HEK293 (cell line): ENCODE data around the gene SESN1.

ENCODE experiments used
- CTCF ChIA-PET: fragments of 350-600 bp; formaldehyde crosslinking; extraction: SDS; loops from one replicate; lab custom pipeline; 2021; ENCODE audit warnings: antibody characterized with exemption; lab: Yijun Ruan, JAX
- POLR2A ChIA-PET: fragments of 300-600 bp; formaldehyde crosslinking; extraction: SDS; loops from one replicate; lab custom pipeline; 2020; ENCODE audit warnings: antibody characterized with exemption, inconsistent platforms; lab: Yijun Ruan, JAX
- H3K27ac ChIP-seq: fragments of 200-500 bp; sonication (Bioruptor generic); 2 replicates; pipeline ENCODE4 v1.5.1; 2014; ENCODE audit warnings: low read depth, low read length, control low read depth, inconsistent platforms; ENCODE audit errors: extremely low read depth
- H3K36me3 ChIP-seq, 2 experiments: fragments of 200-500 bp in 1 of 2; sonication (Bioruptor generic) in 1 of 2; 1 replicate in 1 of 2; 2 replicates in 1 of 2; pipeline ENCODE4 v1.5.1; 2014 to 2017; ENCODE audit warnings: inconsistent platforms in 2 of 2, low read length in 2 of 2; ENCODE audit not compliant: control insufficient read depth in 2 of 2, insufficient read depth in 1 of 2
- H3K4me1 ChIP-seq: fragments of 200-500 bp; sonication (Bioruptor generic); 2 replicates; pipeline ENCODE4 v1.5.1; 2014; ENCODE audit warnings: mild to moderate bottlenecking, low read length, inconsistent platforms; ENCODE audit not compliant: control insufficient read depth, insufficient read depth
- H3K4me3 ChIP-seq: 2 replicates; pipeline ENCODE4 v1.5.1; 2011; ENCODE audit warnings: low read depth, mild to moderate bottlenecking, control low read depth, low read length, moderate library complexity
- H3K9me3 ChIP-seq: fragments of 200-500 bp; sonication (Bioruptor generic); 2 replicates; pipeline ENCODE4 v1.5.1; 2014; ENCODE audit warnings: low read depth, low read length, inconsistent platforms; ENCODE audit not compliant: control insufficient read depth, insufficient read depth
- FEZF1 ChIP-seq: fragments of 450-650 bp; formaldehyde crosslinking; IDR thresholded peaks from 2 replicates; pipeline ENCODE4 v1.5.1; 2016; ENCODE audit warnings: missing biosample characterization, missing genetic modification characterization
- HOXA7 ChIP-seq: sonication (generic); formaldehyde crosslinking; IDR thresholded peaks from 2 replicates; pipeline ENCODE4 v1.8.1; 2022; ENCODE audit warnings: missing genetic modification reagents, borderline replicate concordance
- KLF1 ChIP-seq: fragments of 450-650 bp; formaldehyde crosslinking; IDR thresholded peaks from 2 replicates; pipeline ENCODE4 v1.5.1; 2016; ENCODE audit warnings: missing biosample characterization, missing genetic modification characterization
- MZF1 ChIP-seq: fragments of 450-650 bp; formaldehyde crosslinking; IDR thresholded peaks from 2 replicates; pipeline ENCODE4 v1.5.1; 2017; ENCODE audit warnings: missing biosample characterization, missing genetic modification characterization, borderline replicate concordance
- PRDM1 ChIP-seq: fragments of 450-650 bp; formaldehyde crosslinking; IDR thresholded peaks from 2 replicates; pipeline ENCODE4; 2016; ENCODE audit warnings: missing biosample characterization, missing genetic modification characterization
- SP2 ChIP-seq: fragments of 450-650 bp; formaldehyde crosslinking; IDR thresholded peaks from 2 replicates; pipeline ENCODE4 v1.5.1; 2016; ENCODE audit warnings: missing biosample characterization, missing genetic modification characterization
- YY2 ChIP-seq: fragments of 450-650 bp; formaldehyde crosslinking; IDR thresholded peaks from 2 replicates; pipeline ENCODE4 v1.5.1; 2016; ENCODE audit warnings: missing biosample characterization, missing genetic modification characterization
- ZBTB17 ChIP-seq: fragments of 450-650 bp; formaldehyde crosslinking; IDR thresholded peaks from 2 replicates; pipeline ENCODE4 v1.5.1; 2016; ENCODE audit warnings: missing biosample characterization, missing genetic modification characterization
- ZBTB26 ChIP-seq: fragments of 450-650 bp; formaldehyde crosslinking; optimal IDR thresholded peaks from 2 replicates; pipeline ENCODE3; 2016; ENCODE audit warnings: missing biosample characterization, mild to moderate bottlenecking, missing genetic modification characterization
- ZNF121 ChIP-seq: fragments of 450-650 bp; formaldehyde crosslinking; IDR thresholded peaks from 2 replicates; pipeline ENCODE4 v1.5.1; 2016; ENCODE audit warnings: missing biosample characterization, missing genetic modification characterization
- ZNF169 ChIP-seq: fragments of 450-650 bp; formaldehyde crosslinking; IDR thresholded peaks from 2 replicates; pipeline ENCODE4 v1.5.1; 2016; ENCODE audit warnings: missing biosample characterization, missing genetic modification characterization
- ZNF175 ChIP-seq: fragments of 450-650 bp; formaldehyde crosslinking; IDR thresholded peaks from 2 replicates; pipeline ENCODE4 v1.5.1; 2016; ENCODE audit warnings: missing biosample characterization, missing genetic modification characterization
- ZNF214 ChIP-seq: fragments of 450-650 bp; formaldehyde crosslinking; IDR thresholded peaks from 2 replicates; pipeline ENCODE4 v1.5.1; 2017; ENCODE audit warnings: missing biosample characterization, mild to moderate bottlenecking, missing genetic modification characterization, borderline replicate concordance
- ZNF248 ChIP-seq: fragments of 450-650 bp; formaldehyde crosslinking; IDR thresholded peaks from 2 replicates; pipeline ENCODE4 v1.5.1; 2017; ENCODE audit warnings: missing biosample characterization, missing genetic modification characterization
- ZNF266 ChIP-seq: fragments of 450-650 bp; formaldehyde crosslinking; IDR thresholded peaks from 2 replicates; pipeline ENCODE4 v1.5.1; 2016; ENCODE audit warnings: missing biosample characterization, missing genetic modification characterization, low read depth
- ZNF292 ChIP-seq: fragments of 450-650 bp; formaldehyde crosslinking; IDR thresholded peaks from 2 replicates; pipeline ENCODE4 v1.5.1; 2016; ENCODE audit warnings: low read depth, missing biosample characterization, missing genetic modification characterization, borderline replicate concordance
- ZNF324 ChIP-seq: fragments of 450-650 bp; formaldehyde crosslinking; IDR thresholded peaks from 2 replicates; pipeline ENCODE4 v1.5.1; 2016; ENCODE audit warnings: missing biosample characterization, missing genetic modification characterization
- ZNF426 ChIP-seq: fragments of 450-650 bp; formaldehyde crosslinking; IDR thresholded peaks from 2 replicates; pipeline ENCODE4 v1.5.1; 2017; ENCODE audit warnings: missing biosample characterization, missing genetic modification characterization, mild to moderate bottlenecking, inconsistent platforms, moderate library complexity
- ZNF433 ChIP-seq: fragments of 450-650 bp; formaldehyde crosslinking; IDR thresholded peaks from 2 replicates; pipeline ENCODE4 v1.5.1; 2016; ENCODE audit warnings: missing biosample characterization, missing genetic modification characterization, low read depth
- ZNF561 ChIP-seq: fragments of 450-650 bp; IDR thresholded peaks from 2 replicates; pipeline ENCODE4 v1.5.1; 2018; ENCODE audit warnings: missing biosample characterization, missing genetic modification characterization, borderline replicate concordance
- ZNF658 ChIP-seq: fragments of 450-650 bp; formaldehyde crosslinking; IDR thresholded peaks from 2 replicates; pipeline ENCODE4; 2016; ENCODE audit warnings: missing biosample characterization, missing genetic modification characterization
- ZNF701 ChIP-seq: fragments of 450-650 bp; formaldehyde crosslinking; IDR thresholded peaks from 2 replicates; pipeline ENCODE4 v1.5.1; 2016; ENCODE audit warnings: missing biosample characterization, missing genetic modification characterization
- ZNF747 ChIP-seq: fragments of 450-650 bp; formaldehyde crosslinking; IDR thresholded peaks from 2 replicates; pipeline ENCODE4 v1.5.1; 2016; ENCODE audit warnings: missing biosample characterization, missing genetic modification characterization
- ZNF768 ChIP-seq: fragments of 450-650 bp; formaldehyde crosslinking; IDR thresholded peaks from 2 replicates; pipeline ENCODE4 v1.5.1; 2018; ENCODE audit warnings: missing biosample characterization, mild to moderate bottlenecking, missing genetic modification characterization
- ZNF777 ChIP-seq: fragments of 450-650 bp; formaldehyde crosslinking; IDR thresholded peaks from 2 replicates; pipeline ENCODE4 v1.5.1; 2017; ENCODE audit warnings: missing biosample characterization, missing genetic modification characterization, borderline replicate concordance
- ZNF830 ChIP-seq: fragments of 450-650 bp; IDR thresholded peaks from 2 replicates; pipeline ENCODE4 v1.5.0; 2018; ENCODE audit warnings: missing biosample characterization, missing genetic modification characterization, low read depth, mild to moderate bottlenecking, moderate library complexity
- TF ChIP-seq, protein P1 (sequence below): fragments of 450-650 bp; formaldehyde crosslinking; IDR thresholded peaks from 2 replicates; pipeline ENCODE4 v1.5.1; 2016; ENCODE audit warnings: missing biosample characterization, missing genetic modification characterization
- TF ChIP-seq, protein P2 (sequence below): fragments of 450-650 bp; IDR thresholded peaks from 2 replicates; pipeline ENCODE4 v1.5.1; 2018; ENCODE audit warnings: missing biosample characterization, mild to moderate bottlenecking, missing genetic modification characterization

Gene SESN1

DNA sequence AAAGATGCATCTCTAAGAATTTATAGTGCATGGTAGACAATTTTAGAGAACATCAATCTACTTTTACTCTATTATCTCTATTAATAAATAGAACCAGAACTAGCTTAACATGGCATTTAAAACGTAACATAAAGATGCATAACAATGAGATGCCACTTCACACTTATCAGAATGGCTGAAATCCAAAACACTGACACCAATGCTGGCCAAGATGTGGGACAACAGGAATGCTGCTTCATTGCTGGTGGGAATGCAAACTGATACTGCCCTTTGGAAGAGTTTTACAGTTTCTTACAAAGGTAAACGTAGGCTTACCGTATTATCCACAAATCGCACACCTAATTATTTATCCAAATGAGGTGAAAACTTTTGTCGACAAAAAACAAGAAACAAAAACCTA lies 95.2 kb downstream of the SESN1 start:
- no peak overlapping the region for H3K27ac ChIP-seq
- ChIA-PET CTCF (interaction anchor here (0.6 kb wide), 1 partner anchor 64 kb away, joined by 3 read pairs; no protein-coding TSS in a partner anchor), POLR2A (no interaction called here)
- H3K4me3 ChIP-seq: no peak overlapping the region
- H3K4me1 ChIP-seq: peaks cover 32% of the 10 kb centered on the region
- TF ChIP-seq PRDM1: no peak
- no peak for TF ChIP-seq ZNF175 (tag by site-specific recombination)
- TF ChIP-seq ZNF701 (tag by site-specific recombination): no peak
- no peak for TF ChIP-seq YY2 (tag by site-specific recombination)
- TF ChIP-seq ZNF561 (tag by site-specific recombination): no peak
- no peak for TF ChIP-seq ZNF777 (tag by site-specific recombination)
- no peak for TF ChIP-seq ZNF324 (tag by site-specific recombination)
- no peak for TF ChIP-seq ZNF768 (tag by site-specific recombination)
- TF ChIP-seq, protein P1, sequence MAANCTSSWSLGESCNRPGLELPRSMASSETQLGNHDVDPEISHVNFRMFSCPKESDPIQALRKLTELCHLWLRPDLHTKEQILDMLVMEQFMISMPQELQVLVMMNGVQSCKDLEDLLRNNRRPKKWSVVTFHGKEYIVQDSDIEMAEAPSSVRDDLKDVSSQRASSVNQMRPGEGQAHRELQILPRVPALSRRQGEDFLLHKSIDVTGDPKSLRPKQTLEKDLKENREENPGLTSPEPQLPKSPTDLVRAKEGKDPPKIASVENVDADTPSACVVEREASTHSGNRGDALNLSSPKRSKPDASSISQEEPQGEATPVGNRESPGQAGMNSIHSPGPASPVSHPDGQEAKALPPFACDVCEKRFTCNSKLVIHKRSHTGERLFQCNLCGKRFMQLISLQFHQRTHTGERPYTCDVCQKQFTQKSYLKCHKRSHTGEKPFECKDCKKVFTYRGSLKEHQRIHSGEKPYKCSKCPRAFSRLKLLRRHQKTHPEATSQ (tag by site-specific recombination): no peak
- TF ChIP-seq ZNF292: no peak
- H3K36me3 ChIP-seq: peaks cover 27 to 63% of the 10 kb centered on the region in 2 experiments
- no peaks in the 10 kb centered on the region for H3K9me3 ChIP-seq

DNA sequence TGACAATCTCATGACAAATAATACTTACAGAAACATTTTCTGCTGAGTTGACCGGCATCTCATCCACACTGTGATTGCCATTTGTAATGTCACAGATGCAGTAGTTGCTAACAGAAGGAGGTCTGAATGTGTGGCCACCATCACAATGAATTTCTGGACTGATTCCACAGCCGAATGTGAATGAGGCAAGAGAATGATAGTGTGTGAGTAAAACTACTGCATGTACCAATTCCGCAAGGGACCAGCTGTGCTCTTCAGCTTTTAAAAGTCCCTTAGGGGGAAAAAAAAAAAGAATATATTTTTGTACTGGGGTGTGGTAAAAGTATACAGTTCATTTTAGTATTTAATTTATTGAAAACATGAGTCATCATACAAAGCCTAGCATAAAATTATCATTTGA lies 96.2 kb downstream of the SESN1 start:
- peaks cover 35 to 73% of the 10 kb centered on the region in 2 experiments for H3K36me3 ChIP-seq
- TF ChIP-seq ZNF658 (tag by site-specific recombination): no peak
- no peak for TF ChIP-seq ZNF214 (tag by site-specific recombination)
- no peak for TF ChIP-seq ZNF266
- TF ChIP-seq, protein P2, sequence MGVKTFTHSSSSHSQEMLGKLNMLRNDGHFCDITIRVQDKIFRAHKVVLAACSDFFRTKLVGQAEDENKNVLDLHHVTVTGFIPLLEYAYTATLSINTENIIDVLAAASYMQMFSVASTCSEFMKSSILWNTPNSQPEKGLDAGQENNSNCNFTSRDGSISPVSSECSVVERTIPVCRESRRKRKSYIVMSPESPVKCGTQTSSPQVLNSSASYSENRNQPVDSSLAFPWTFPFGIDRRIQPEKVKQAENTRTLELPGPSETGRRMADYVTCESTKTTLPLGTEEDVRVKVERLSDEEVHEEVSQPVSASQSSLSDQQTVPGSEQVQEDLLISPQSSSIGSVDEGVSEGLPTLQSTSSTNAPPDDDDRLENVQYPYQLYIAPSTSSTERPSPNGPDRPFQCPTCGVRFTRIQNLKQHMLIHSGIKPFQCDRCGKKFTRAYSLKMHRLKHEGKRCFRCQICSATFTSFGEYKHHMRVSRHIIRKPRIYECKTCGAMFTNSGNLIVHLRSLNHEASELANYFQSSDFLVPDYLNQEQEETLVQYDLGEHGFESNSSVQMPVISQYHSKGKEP (tag by site-specific recombination): no peak
- TF ChIP-seq ZBTB26 (tag by site-specific recombination): no peak
- no peak for TF ChIP-seq KLF1 (tag by site-specific recombination)
- no peak for TF ChIP-seq ZBTB17 (tag by site-specific recombination)
- TF ChIP-seq SP2 (tag by site-specific recombination): no peak
- no peak for TF ChIP-seq ZNF324 (tag by site-specific recombination)
- no peak for TF ChIP-seq ZNF169 (tag by site-specific recombination)
- no peak for TF ChIP-seq ZNF248 (tag by site-specific recombination)
- no peak for TF ChIP-seq ZNF426 (tag by site-specific recombination)
- TF ChIP-seq ZNF747 (tag by site-specific recombination): no peak
- TF ChIP-seq FEZF1 (tag by site-specific recombination): no peak
- no peak for TF ChIP-seq HOXA7
- TF ChIP-seq ZNF830 (tag by site-specific recombination): no peak
- TF ChIP-seq MZF1 (tag by site-specific recombination): no peak
- no peak for TF ChIP-seq ZNF433
- TF ChIP-seq ZNF121: no peak
- TF ChIP-seq, all 188 proteins: peak for 0
- peaks cover 27% of the 10 kb centered on the region for H3K4me1 ChIP-seq
- no peaks in the 10 kb centered on the region for H3K9me3 ChIP-seq
- ChIA-PET POLR2A (no interaction called here), CTCF (no interaction called here)
- no peak overlapping the region for H3K27ac ChIP-seq
- H3K4me3 ChIP-seq: no peak overlapping the region
